HG02981 (cell line): ENCODE measurements around the gene TMEM170A.

Experiments
- ATAC-seq: cut with Tn5 transposase; IDR thresholded peaks from one replicate; pipeline ENCODE4 v1.9.1; 2021; ENCODE audit warnings: mild to moderate bottlenecking, moderate library complexity; ENCODE audit not compliant: unreplicated experiment

The TMEM170A gene

DNA sequence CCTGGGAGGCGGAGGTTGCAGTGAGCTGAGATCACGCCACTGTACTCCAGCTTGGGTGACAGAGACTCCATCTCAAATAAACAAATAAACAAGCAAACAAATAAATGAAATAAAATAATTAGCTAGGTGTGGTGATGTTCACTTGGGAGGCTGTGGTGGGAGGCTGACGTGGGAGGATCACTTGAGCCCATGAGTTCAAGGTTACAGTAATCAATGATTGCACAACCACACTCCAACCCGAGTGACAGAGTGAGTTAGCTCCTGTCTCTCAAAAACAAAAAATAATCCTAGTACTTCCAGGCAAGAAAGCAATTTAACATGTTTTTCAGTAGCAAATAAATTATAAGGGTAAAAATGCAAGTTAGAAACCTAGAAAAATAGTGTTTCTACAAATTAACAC is 57.5 kb downstream of the TMEM170A start:
- no peak for ATAC-seq

DNA sequence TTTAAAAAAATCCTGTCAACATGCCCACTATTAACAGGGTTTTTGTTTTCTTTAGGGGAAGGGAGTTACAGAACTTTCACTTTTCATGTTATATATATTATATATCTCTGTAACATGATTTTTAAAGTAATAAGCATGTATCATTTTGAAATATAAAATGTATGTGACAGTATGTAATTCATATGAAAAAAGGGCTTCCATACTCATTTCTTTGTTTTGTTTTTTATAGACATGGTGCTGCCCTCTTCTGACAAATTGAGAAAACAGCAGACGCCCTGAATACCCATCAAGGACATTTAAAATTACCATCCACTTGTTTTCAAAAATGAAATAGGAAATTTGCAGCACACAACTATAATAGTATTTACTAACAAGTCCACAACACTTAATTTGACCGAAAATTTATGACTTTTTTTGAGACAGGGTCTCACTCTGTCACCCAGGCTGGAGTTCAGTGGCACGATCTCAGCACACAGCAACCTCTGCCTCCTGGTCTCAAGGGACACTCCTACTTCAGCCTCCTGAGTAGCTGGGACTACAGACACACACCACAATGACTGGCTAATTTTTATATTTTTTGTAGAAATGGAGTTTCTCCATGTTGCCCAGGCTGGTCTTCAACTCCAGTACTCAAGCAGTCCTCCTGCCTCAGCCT is 61.5 kb downstream of the TMEM170A start:
- no peak for ATAC-seq

DNA sequence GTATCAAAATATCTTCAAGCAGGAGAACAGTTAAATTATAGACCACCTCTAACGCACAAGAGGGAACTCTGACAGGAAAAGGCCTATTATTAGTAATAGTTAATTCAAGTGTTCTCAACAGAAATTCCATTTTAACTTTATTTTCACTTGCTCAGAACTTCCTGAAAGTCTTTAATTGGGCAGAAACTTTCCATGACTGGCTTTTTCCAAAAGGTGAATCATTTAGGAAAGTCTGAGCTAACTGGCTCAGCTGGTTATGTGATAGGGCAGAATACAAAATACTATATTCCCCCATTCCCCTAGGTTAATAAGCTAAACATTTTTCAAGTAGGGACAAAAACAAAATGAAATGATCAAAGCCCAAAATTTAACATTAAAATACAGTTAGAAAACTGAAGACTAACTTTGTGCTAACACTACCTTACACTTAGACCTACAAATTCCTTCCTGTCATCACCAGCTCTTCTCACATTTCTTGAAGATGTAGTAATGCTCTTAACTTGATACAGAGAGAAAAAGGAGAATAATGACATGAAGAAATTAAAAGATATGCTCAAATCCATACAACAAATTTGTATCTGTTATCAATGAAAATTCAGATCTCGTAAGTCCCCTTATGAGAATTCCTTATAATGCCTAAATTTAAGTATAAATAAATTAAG is 62.2 kb downstream of the TMEM170A start:
- no peak for ATAC-seq

DNA sequence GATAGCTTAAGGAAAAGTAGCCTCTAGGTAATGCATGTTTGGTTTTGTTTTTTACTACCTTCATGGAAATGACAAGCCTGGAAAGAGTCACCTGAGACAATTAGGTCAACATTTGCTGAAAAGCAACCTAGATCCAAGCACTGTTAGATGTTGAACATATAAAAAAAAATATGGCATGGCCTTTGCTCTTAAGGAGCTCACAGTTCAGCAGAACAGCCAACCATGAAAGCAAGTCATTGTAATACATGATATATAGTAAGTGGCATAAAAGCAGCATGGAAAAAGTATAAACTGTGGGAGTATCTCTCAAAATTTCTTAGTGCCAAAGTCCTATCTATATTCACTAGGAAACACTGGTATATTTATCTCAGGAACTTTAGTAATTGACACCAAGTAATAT is 62.8 kb downstream of the TMEM170A start:
- ATAC-seq: no peak

DNA sequence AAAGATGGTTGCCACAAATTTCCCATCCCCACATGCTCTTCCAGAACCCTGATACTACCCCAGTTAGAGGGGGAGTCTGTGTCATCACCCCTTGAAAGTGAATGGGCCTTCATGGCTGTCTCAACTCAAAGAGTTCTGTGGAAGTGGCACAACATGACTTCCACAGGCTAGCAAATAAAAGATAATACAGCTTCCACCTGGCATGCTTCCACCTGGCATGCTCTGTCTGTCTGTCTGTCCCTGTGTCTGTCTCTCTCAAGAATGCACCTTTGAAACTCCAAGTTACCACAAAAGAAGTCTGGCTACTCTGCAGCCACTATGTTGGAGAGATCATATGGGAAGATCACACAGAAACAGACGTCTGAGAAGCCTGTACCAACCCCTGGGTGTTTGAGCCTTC is 66.2 kb downstream of the TMEM170A start:
- ATAC-seq: no peak

DNA sequence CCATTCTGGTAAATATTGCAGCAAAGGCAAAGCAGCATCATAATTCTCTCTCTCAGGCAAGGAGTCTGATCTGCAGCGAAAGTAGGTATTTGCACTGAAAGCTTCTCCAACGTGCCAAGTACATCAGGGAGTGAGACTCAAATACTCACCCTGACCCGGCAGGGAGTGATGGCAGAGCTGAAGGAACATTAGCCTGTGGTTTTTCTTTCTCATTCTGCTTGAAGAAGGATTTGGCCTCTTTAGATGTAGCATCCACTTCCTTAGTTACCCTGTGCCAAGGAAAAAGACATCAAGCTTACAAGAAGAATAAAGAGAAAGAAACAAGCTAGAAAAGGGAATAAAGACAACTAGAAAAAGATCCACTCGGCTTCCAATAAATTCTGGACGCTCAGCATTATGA is 69.5 kb downstream of the TMEM170A start:
- ATAC-seq: no peak
